Measurements from ENCODE around the gene C3.
"Not testable (repeated sequence)": the region's sequence is repeated elsewhere in the genome, so short reads cannot be mapped to it uniquely, and the experiment has no call there.

DNA sequence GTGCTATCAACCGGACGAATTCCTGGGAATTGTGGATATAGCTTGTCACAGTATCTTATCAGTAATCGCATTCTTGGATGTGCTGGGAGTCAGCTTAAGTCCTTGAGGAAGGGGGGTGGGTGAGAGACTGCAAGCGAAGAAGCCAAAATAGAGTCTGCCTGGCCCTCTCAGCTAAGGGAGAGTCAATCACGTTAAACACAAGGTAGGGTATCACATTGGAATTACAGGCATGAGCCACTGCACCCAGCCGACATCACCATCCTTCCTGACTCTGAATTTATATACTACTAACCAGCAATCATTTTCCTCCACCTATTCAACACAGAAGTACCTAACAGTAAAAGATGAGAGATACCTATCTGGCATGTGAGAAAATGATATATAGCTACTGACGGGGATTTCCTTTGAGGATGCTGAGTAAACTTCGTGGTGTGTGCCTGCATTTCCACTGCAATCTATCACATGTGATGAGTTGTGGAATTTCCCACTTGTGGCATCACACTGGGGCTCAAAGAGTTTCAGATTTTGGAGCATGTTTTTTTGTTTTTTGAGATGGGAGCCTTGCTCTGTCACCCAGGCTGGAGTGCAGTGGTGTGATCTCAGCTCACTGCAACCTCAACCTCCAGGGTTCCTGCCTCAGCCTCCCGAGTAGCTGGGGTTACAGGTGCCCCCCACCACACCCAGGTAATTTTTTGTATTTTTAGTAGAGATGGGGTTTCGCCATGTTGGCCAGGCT lies 58.8 kb downstream of the C3 start:
- TF ChIP-seq, protein P1, sequence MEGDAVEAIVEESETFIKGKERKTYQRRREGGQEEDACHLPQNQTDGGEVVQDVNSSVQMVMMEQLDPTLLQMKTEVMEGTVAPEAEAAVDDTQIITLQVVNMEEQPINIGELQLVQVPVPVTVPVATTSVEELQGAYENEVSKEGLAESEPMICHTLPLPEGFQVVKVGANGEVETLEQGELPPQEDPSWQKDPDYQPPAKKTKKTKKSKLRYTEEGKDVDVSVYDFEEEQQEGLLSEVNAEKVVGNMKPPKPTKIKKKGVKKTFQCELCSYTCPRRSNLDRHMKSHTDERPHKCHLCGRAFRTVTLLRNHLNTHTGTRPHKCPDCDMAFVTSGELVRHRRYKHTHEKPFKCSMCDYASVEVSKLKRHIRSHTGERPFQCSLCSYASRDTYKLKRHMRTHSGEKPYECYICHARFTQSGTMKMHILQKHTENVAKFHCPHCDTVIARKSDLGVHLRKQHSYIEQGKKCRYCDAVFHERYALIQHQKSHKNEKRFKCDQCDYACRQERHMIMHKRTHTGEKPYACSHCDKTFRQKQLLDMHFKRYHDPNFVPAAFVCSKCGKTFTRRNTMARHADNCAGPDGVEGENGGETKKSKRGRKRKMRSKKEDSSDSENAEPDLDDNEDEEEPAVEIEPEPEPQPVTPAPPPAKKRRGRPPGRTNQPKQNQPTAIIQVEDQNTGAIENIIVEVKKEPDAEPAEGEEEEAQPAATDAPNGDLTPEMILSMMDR (IDR thresholded peaks at IDR 0.05) = not testable (repeated sequence)
- not testable (repeated sequence) for TF ChIP-seq POLR2A (IDR thresholded peaks at IDR 0.05)

Data from Peyer's patch (tissue), 4 donors.